ENCODE measurements around the gene DDX27. TPM values are rescaled to one million over a fixed set of nuclear protein-coding genes. Genes with fewer than 3 reads are reported as not detected.
A peak's percentile ranks its signal among the peaks of the same experiment; 100 is the strongest.

The DDX27 gene
- total and polyA plus RNA-seq, 2 of the 13 experiments (the other 11 are each of a cell fraction or from before 2014, with no cell fraction given), result 42.6 to 72.8 TPM

DNA sequence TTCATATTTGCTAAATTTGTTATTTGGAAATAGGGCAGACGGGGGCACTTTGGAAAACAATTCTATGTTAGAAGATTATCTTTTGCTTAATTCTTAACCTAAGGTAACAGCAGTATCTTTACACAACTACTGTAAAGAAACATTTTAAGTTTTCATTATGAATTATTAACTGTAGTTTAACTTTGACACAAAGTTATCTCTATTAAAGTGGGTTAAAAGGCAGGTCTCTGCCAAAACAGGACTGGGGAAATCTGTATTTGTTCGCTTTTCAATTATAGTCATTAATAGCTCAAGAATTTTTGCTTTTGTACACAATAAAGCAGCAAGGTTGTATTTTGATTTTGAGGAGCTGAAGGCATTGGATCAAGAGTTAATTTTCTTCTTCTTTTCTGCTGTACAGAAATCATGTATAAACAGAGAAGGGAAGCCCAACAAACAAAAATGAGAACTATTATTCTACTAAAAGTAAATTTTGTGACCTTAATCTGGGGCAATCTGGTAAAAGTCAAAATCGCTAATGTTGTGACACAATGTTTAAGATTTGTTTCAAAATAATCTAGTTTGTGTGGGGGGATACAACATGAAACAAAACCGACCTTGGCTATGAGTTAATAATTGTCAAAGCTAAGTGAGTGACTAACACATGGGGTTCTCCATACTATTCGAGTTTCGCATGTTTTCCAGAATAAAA, 34.0 kb upstream of the DDX27 start (continued):
- TF ChIP-seq PAF1 (CRISPR knock-in tag; IDR thresholded peaks at IDR 0.05) (no peak), ZNF878 (CRISPR knock-in tag; IDR thresholded peaks at IDR 0.05) (no peak), RXRB (CRISPR knock-in tag; IDR thresholded peaks at IDR 0.05; ENCODE audit: borderline replicate concordance) (peak; percentile 67), ZNF331 (CRISPR knock-in tag; IDR thresholded peaks at IDR 0.05) (no peak), PHF5A (CRISPR knock-in tag; IDR thresholded peaks at IDR 0.05; ENCODE audit: low read depth, unreplicated experiment) (no peak), MED1 (CRISPR knock-in tag; IDR thresholded peaks at IDR 0.05) (peak; percentile 9; the same call in 1 of the 2 replicates), ZNF879 (CRISPR knock-in tag; IDR thresholded peaks at IDR 0.05) (no peak), ZNF280D (CRISPR knock-in tag; IDR thresholded peaks at IDR 0.05) (no peak), ZSCAN25 (CRISPR knock-in tag; IDR thresholded peaks at IDR 0.05) (no peak), RERE (CRISPR knock-in tag; IDR thresholded peaks at IDR 0.05; ENCODE audit: low read depth) (no peak), ZBTB40 (IDR thresholded peaks at IDR 0.05) (no peak), ZBTB40 (CRISPR knock-in tag; IDR thresholded peaks at IDR 0.05) (no peak)
